Nephron (organoid): Measurements from ENCODE around the gene PCNX2.

Source experiments
- H3K27ac Mint-ChIP-seq, 3 experiments: 2 replicates each; pipeline ENCODE4 v1.8.0; 2020; ENCODE audit warnings: mixed read lengths in 3 of 3, mild to moderate bottlenecking in 2 of 3, moderate library complexity in 1 of 3
- H3K27me3 Mint-ChIP-seq: 2 replicates; pipeline ENCODE4 v1.8.0; 2021; ENCODE audit warnings: low read depth, mild to moderate bottlenecking, moderate library complexity, mixed read lengths
- H3K36me3 Mint-ChIP-seq: 2 replicates; pipeline ENCODE4 v1.8.0; 2020; ENCODE audit warnings: low read depth, mixed read lengths
- H3K4me1 Mint-ChIP-seq: 2 replicates; pipeline ENCODE4 v1.8.0; 2020; ENCODE audit warnings: mixed read lengths
- H3K4me3 Mint-ChIP-seq, 3 experiments: 2 replicates each; pipeline ENCODE4 v1.8.0; 2020; ENCODE audit warnings: mild to moderate bottlenecking in 3 of 3, mixed read lengths in 3 of 3, moderate library complexity in 2 of 3
- H3K9me3 Mint-ChIP-seq: 2 replicates; pipeline ENCODE4 v1.8.0; 2020; ENCODE audit warnings: mixed read lengths
- CTCF ChIP-seq, 3 experiments: fragments of 200-600 bp; sonication (generic); IDR thresholded peaks; one replicate each; pipeline ENCODE4 v1.5.0; 2021; ENCODE audit warnings: antibody characterized with exemption in 3 of 3; ENCODE audit not compliant: unreplicated experiment in 3 of 3

PCNX2 gene

GRCh38 chr1:232958067-232958466, 337.5 kb downstream of the PCNX2 start:
- Mint-ChIP-seq H3K4me1 (peaks cover 13% of the 10 kb centered on the region), H3K9me3 (peaks cover 16% of the 10 kb centered on the region), H3K27me3 (no peaks in the 10 kb centered on the region), H3K4me3 (no peak overlapping the region), H3K36me3 (peaks cover 69% of the 10 kb centered on the region), H3K27ac (no peak overlapping the region)
- no peak for TF ChIP-seq CTCF (IDR thresholded peaks at IDR 0.05; ENCODE audit: unreplicated experiment in 3 of 3)

DNA sequence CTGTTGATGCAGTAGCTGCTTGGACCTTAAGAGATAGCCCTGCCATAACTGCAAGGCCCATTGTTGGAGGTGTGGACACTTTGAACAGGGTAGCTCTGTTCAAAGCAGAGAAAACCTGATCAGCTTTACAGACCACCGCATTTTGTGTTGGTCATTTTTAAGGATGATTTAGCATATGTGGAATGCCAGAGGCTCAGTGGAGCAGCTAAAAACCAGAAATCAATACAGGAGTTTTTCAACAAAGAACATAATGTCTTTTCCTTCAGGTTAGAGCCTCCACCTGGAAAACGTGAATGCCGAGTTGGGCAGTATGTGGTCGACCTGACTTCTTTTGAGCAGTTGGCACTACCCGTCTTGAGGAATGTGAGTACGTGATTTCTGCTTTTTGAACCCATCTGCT, 339.4 kb downstream of the PCNX2 start:
- no peak overlapping the region for H3K4me3 Mint-ChIP-seq
- no peak for TF ChIP-seq CTCF (IDR thresholded peaks at IDR 0.05; ENCODE audit: unreplicated experiment in 3 of 3)
- peaks cover 31% of the 10 kb centered on the region for H3K4me1 Mint-ChIP-seq
- H3K27ac Mint-ChIP-seq = no peak overlapping the region
- H3K9me3 Mint-ChIP-seq = peaks cover 16% of the 10 kb centered on the region
- H3K27me3 Mint-ChIP-seq = no peaks in the 10 kb centered on the region
- H3K36me3 Mint-ChIP-seq = peaks cover 54% of the 10 kb centered on the region

DNA sequence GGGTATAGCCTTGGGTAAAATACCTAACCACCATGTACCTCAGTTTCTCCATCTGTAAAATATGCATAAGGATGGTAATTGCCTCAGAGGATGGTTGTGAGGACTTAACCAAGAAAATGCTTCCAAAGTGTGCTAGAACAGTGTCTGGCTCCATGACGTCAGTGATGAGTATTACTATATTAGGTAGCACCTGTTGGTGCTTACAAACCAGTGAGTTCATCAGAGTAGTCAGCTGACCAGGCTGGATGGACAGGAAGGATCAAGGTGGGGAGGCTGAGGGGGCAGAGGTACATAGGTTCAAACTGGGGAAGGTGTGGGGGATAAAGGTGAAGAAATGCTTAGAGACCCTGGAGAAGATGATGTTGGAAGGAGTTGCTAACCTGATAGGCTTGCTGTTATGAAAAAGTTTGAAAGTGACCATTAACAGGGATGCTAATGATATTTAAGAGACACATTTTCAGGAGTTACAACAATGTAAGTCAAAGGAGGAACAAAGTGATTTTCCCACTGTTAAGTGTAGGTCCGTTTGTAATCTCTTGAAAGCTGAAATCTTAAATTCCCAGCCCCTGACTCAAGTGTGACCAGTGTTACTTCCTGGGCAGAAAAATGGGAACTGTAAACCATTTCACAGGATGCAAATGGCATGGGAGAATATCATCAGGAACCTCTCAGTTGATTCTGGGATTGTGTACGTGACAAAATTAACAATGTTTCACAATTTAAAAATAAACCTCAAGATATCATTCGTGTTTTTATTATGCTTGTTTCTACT, 340.7 kb downstream of the PCNX2 start:
- H3K4me3 Mint-ChIP-seq = no peak overlapping the region
- H3K36me3 Mint-ChIP-seq = peaks cover 45% of the 10 kb centered on the region
- H3K27ac Mint-ChIP-seq = no peak overlapping the region
- peaks cover 16% of the 10 kb centered on the region for H3K9me3 Mint-ChIP-seq
- TF ChIP-seq CTCF (IDR thresholded peaks at IDR 0.05; ENCODE audit: unreplicated experiment in 3 of 3) = no peak
- H3K4me1 Mint-ChIP-seq = peaks cover 40% of the 10 kb centered on the region
- H3K27me3 Mint-ChIP-seq = no peaks in the 10 kb centered on the region

DNA sequence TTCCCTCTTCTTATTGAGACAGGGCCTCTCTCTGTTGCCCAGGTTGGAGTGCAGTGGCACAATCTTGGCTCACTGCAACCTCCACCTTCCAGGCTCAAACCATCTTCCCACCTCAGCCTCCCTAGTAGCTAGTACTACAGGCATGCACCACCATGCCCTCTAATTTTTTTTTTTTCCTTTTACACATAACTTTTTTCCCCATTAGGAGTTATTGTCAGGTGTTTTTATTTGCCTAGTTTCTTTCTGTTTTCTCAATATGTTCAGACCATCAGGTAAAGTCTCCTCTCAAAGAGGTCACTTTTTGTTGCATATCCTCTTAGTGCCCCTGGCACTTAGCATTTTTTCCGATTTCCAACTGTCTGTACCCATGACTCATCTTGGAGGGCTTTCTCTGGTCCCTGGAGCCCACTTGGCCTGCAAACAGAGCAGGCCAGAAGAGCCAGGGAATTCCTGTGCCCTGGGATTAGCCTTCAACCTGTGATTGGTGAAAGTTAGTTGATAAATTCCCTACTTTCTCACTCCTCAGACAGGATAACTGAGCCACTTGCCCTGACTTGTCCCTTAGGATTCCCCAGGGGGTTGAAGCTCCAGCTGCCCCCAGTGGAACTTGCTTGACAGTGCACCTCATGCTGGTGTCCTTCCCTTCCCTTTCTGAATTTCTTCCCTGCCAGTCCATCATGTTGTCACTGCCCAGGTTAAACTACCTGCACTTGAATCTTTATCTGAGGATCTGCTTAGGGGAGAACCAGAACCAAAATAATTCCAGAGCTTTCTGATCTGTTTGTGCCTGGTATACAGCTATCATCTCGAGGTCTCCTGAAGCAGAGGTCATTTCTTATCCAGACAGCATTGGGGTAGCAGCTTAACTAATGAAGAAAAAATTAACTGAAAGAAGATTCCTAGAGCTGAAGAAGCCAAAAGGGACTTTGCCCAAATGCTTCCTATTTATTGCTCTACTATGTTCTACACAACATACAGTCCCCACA, 342.7 kb downstream of the PCNX2 start:
- peak overlapping the region; percentile 4 to 99 (median 76) for H3K27ac Mint-ChIP-seq
- peaks cover 25% of the 10 kb centered on the region for H3K36me3 Mint-ChIP-seq
- H3K27me3 Mint-ChIP-seq = no peaks in the 10 kb centered on the region
- peaks cover 47% of the 10 kb centered on the region for H3K4me1 Mint-ChIP-seq
- H3K9me3 Mint-ChIP-seq = peaks cover 4% of the 10 kb centered on the region
- peak overlapping the region; percentile 97 to 99 (median 98) for H3K4me3 Mint-ChIP-seq
- peak; percentile 27 to 49 (median 34) for TF ChIP-seq CTCF (IDR thresholded peaks at IDR 0.05; ENCODE audit: unreplicated experiment in 3 of 3)

- Mint-ChIP-seq H3K27ac (peak overlapping the region; percentile 29 to 99 (median 96)), H3K9me3 (no peaks in the 10 kb centered on the region), H3K4me1 (peaks cover 47% of the 10 kb centered on the region), H3K4me3 (peak overlapping the region; percentile 97 to 99 (median 98)), H3K36me3 (peaks cover 13% of the 10 kb centered on the region), H3K27me3 (no peaks in the 10 kb centered on the region)
- no peak for TF ChIP-seq CTCF (IDR thresholded peaks at IDR 0.05; ENCODE audit: unreplicated experiment in 3 of 3)
Measured at GRCh38 chr1:232951605-232952004, 343.9 kb downstream of the PCNX2 start.
